Ishikawa (cell line): Measurements from ENCODE around the gene HEPACAM.

Experiments
- CEBPB ChIP-seq: IDR thresholded peaks from 2 replicates; pipeline ENCODE4 v1.6.1; 2012
- EP300 ChIP-seq: IDR thresholded peaks from 2 replicates; pipeline ENCODE4 v1.6.1; 2012; ENCODE audit warnings: borderline replicate concordance
- FOXM1 ChIP-seq: IDR thresholded peaks from 2 replicates; pipeline ENCODE4 v1.6.1; 2012; ENCODE audit warnings: low read depth, borderline replicate concordance
- RAD21 ChIP-seq: IDR thresholded peaks from 2 replicates; pipeline ENCODE4 v1.6.1; 2012; ENCODE audit warnings: low read depth
- TAF1 ChIP-seq: IDR thresholded peaks from 2 replicates; pipeline ENCODE4 v1.6.1; 2012; ENCODE audit warnings: low read depth, mild to moderate bottlenecking
- TEAD4 ChIP-seq: IDR thresholded peaks from 2 replicates; pipeline ENCODE4 v1.6.1; 2012
- YY1 ChIP-seq: IDR thresholded peaks from 2 replicates; pipeline ENCODE4 v1.6.1; 2012; ENCODE audit warnings: low read depth
- TF ChIP-seq, protein P1 (sequence below): IDR thresholded peaks from 2 replicates; pipeline ENCODE4 v1.6.1; 2012
- TF ChIP-seq, protein P2 (sequence below): IDR thresholded peaks from 2 replicates; pipeline ENCODE4 v1.6.1; 2012; ENCODE audit warnings: low read depth, mild to moderate bottlenecking

DNA sequence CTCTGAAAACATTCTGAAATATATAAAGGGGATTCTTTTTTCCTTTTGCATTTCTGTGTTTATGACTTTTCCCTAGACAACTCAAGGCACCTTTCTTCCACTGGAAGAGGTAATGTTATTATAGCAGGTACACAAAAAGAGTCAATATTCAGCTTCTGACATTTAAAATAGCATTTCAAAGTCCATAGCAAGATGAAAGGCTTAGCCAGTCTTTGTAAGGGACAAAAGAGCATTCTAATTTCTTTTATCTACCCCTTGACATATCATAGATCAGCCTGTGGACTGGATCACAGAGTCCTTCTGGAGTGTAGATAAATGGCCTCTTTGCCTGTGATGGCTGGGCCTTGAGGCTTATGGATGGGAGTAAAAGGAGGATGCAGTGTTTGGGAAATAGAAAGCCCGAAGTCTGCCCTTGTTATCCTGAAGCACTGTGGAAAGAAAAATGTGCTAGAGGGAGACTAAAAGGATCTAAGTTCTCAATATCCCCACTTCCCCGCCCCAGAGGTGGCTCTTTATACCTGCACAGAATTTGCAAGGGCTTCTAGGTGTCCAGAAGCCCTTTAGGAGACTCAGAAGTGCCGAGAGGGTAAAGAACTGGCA, 1.6 kb upstream of the HEPACAM start:
- TF ChIP-seq TEAD4 = no peak
- no peak for TF ChIP-seq CEBPB
- TF ChIP-seq YY1 = no peak
- TF ChIP-seq TAF1 = no peak
- TF ChIP-seq, protein P1, sequence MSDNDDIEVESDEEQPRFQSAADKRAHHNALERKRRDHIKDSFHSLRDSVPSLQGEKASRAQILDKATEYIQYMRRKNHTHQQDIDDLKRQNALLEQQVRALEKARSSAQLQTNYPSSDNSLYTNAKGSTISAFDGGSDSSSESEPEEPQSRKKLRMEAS = no peak
- TF ChIP-seq, protein P2, sequence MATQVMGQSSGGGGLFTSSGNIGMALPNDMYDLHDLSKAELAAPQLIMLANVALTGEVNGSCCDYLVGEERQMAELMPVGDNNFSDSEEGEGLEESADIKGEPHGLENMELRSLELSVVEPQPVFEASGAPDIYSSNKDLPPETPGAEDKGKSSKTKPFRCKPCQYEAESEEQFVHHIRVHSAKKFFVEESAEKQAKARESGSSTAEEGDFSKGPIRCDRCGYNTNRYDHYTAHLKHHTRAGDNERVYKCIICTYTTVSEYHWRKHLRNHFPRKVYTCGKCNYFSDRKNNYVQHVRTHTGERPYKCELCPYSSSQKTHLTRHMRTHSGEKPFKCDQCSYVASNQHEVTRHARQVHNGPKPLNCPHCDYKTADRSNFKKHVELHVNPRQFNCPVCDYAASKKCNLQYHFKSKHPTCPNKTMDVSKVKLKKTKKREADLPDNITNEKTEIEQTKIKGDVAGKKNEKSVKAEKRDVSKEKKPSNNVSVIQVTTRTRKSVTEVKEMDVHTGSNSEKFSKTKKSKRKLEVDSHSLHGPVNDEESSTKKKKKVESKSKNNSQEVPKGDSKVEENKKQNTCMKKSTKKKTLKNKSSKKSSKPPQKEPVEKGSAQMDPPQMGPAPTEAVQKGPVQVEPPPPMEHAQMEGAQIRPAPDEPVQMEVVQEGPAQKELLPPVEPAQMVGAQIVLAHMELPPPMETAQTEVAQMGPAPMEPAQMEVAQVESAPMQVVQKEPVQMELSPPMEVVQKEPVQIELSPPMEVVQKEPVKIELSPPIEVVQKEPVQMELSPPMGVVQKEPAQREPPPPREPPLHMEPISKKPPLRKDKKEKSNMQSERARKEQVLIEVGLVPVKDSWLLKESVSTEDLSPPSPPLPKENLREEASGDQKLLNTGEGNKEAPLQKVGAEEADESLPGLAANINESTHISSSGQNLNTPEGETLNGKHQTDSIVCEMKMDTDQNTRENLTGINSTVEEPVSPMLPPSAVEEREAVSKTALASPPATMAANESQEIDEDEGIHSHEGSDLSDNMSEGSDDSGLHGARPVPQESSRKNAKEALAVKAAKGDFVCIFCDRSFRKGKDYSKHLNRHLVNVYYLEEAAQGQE = no peak
- no peak for TF ChIP-seq EP300
- TF ChIP-seq FOXM1 = no peak
- no peak for TF ChIP-seq RAD21
